PC-3 (cell line): Measurements from ENCODE around the gene DSCAM. TPM values are rescaled to one million over a fixed set of nuclear protein-coding genes. Genes with fewer than 3 reads are reported as not detected.

Experiments
- ATAC-seq: fragments of 200-7000 bp; cut with Tn5 transposase; 2 replicates; pipeline ENCODE4 v1.9.1; 2020; ENCODE audit warnings: mild to moderate bottlenecking, moderate library complexity
- BruUV-seq: library from RNA; stranded (reverse); fragments of 400-500 nt; replicated peaks from 2 replicates; lab custom pipeline; 2021; lab: Mats Ljungman, UMichigan
- CTCF ChIA-PET: fragments of 300-600 bp; sonication (Branson Sonifier 250); formaldehyde crosslinking; loops from one replicate; lab custom pipeline; 2022; ENCODE audit warnings: antibody characterized with exemption; lab: Charles Lee
- POLR2A ChIA-PET: fragments of 300-600 bp; sonication (Branson Sonifier 250); formaldehyde crosslinking; loops from one replicate; lab custom pipeline; 2022; ENCODE audit warnings: antibody characterized with exemption; ENCODE audit not compliant: unreplicated experiment; lab: Charles Lee
- DNase-seq: peaks from one replicate; pipeline ENCODE4 v3.0.0-alpha.2; 2015
- H2AFZ ChIP-seq: fragments of 300-600 bp; sonication (generic); 2 replicates; pipeline ENCODE4 v1.6.0; 2016; ENCODE audit warnings: antibody characterized with exemption, low read length
- H3F3A ChIP-seq: fragments of 300-600 bp; sonication (generic); one replicate; pipeline ENCODE4 v1.6.0; 2017; ENCODE audit warnings: antibody characterized with exemption, low read length, control low read depth, mild to moderate bottlenecking; ENCODE audit not compliant: unreplicated experiment
- H3K27ac ChIP-seq: fragments of 300-600 bp; sonication (generic); 2 replicates; pipeline ENCODE4 v1.5.1; 2016; ENCODE audit warnings: mild to moderate bottlenecking, low read length
- H3K27me3 ChIP-seq: fragments of 300-600 bp; sonication (generic); 2 replicates; pipeline ENCODE4 v1.6.1; 2016; ENCODE audit warnings: low read length, mixed read lengths
- H3K36me3 ChIP-seq: fragments of 300-600 bp; sonication (generic); 2 replicates; pipeline ENCODE4 v1.6.1; 2016; ENCODE audit warnings: low read depth, mixed run types, low read length, mixed read lengths
- H3K4me1 ChIP-seq: fragments of 300-600 bp; sonication (generic); 2 replicates; pipeline ENCODE4 v1.5.1; 2016; ENCODE audit warnings: low read length; ENCODE audit not compliant: insufficient read depth
- H3K4me2 ChIP-seq: fragments of 300-600 bp; sonication (generic); 2 replicates; pipeline ENCODE4 v1.6.0; 2016; ENCODE audit warnings: low read length
- H3K4me3 ChIP-seq: fragments of 300-600 bp; sonication (generic); 2 replicates; pipeline ENCODE4 v1.5.1; 2016; ENCODE audit warnings: mild to moderate bottlenecking, low read length, mixed read lengths
- H3K79me2 ChIP-seq: fragments of 300-600 bp; sonication (generic); 2 replicates; pipeline ENCODE4 v1.6.1; 2017; ENCODE audit warnings: low read length, mixed read lengths
- H3K9ac ChIP-seq: fragments of 300-600 bp; sonication (generic); 2 replicates; pipeline ENCODE4 v1.6.0; 2016; ENCODE audit warnings: mild to moderate bottlenecking, low read length
- H3K9me2 ChIP-seq: fragments of 300-600 bp; sonication (generic); replicated peaks from 2 replicates; pipeline ENCODE4 v1.6.1; 2016; ENCODE audit warnings: mixed run types, low read length, mixed read lengths
- H3K9me3 ChIP-seq: fragments of 300-600 bp; sonication (generic); 2 replicates; pipeline ENCODE4 v1.6.1; 2016; ENCODE audit warnings: low read length, mixed read lengths
- H4K20me1 ChIP-seq: fragments of 300-600 bp; sonication (generic); 2 replicates; pipeline ENCODE4 v1.6.1; 2016; ENCODE audit warnings: low read length, mixed read lengths
- EZH2 ChIP-seq: fragments of 300-600 bp; sonication (generic); IDR thresholded peaks from one replicate; pipeline ENCODE4 v1.6.1; 2017; ENCODE audit warnings: antibody characterized with exemption, mild to moderate bottlenecking, low read length; ENCODE audit not compliant: unreplicated experiment
- EZH2phosphoT487 ChIP-seq: fragments of 300-600 bp; sonication (generic); IDR thresholded peaks from 2 replicates; pipeline ENCODE4 v1.6.1; 2018; ENCODE audit warnings: mild to moderate bottlenecking, antibody characterized with exemption, low read length, borderline replicate concordance
- intact Hi-C: fragments of 100-400 bp; cut with micrococcal nuclease; formaldehyde crosslinking; loops from 2 replicates; pipeline ENCODE4 v1.9.0; 2023
- total RNA-seq: library from RNA; depleted of rRNA; stranded (reverse); fragments of >200 nt; gene quantifications from 2 replicates; pipeline ENCODE4 v1.2.3, GENCODE V29; 2014
- TF ChIP-seq, protein P1 (sequence below): fragments of 300-600 bp; sonication (generic); conservative IDR thresholded peaks from 2 replicates; pipeline ENCODE4 v1.5.1; 2017; ENCODE audit warnings: antibody characterized with exemption, low read depth, mild to moderate bottlenecking, low read length

Gene DSCAM
- total RNA-seq, 1 experiment from 2014 or later: not detected

GRCh38 chr21:40074710-40075109 lies 772.2 kb downstream of the DSCAM start:
- no peak for DNase-seq
- Histone ChIP-seq H3K4me1 (no peaks in the 10 kb centered on the region), H3K27me3 (no peaks in the 10 kb centered on the region), H4K20me1 (no peaks in the 10 kb centered on the region), H3K9ac (no peak overlapping the region), H3K9me2 (no peaks in the 10 kb centered on the region), H3K27ac (no peak overlapping the region), H3F3A (no peaks in the 10 kb centered on the region), H3K4me2 (no peak overlapping the region), H3K4me3 (no peak overlapping the region), H3K36me3 (no peaks in the 10 kb centered on the region), H2AFZ (no peak overlapping the region), H3K9me3 (peaks cover 43% of the 10 kb centered on the region; the same call in 1 of the 2 replicates), H3K79me2 (no peaks in the 10 kb centered on the region)
- BruUV-seq: no TSS peak
- intact Hi-C loops: no loop called here
- ATAC-seq: no peak
- ChIA-PET POLR2A (no interaction called here), CTCF (no interaction called here)
- TF ChIP-seq EZH2 (no peak), EZH2phosphoT487 (no peak)
- TF ChIP-seq, protein P1, sequence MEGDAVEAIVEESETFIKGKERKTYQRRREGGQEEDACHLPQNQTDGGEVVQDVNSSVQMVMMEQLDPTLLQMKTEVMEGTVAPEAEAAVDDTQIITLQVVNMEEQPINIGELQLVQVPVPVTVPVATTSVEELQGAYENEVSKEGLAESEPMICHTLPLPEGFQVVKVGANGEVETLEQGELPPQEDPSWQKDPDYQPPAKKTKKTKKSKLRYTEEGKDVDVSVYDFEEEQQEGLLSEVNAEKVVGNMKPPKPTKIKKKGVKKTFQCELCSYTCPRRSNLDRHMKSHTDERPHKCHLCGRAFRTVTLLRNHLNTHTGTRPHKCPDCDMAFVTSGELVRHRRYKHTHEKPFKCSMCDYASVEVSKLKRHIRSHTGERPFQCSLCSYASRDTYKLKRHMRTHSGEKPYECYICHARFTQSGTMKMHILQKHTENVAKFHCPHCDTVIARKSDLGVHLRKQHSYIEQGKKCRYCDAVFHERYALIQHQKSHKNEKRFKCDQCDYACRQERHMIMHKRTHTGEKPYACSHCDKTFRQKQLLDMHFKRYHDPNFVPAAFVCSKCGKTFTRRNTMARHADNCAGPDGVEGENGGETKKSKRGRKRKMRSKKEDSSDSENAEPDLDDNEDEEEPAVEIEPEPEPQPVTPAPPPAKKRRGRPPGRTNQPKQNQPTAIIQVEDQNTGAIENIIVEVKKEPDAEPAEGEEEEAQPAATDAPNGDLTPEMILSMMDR: no peak

- Histone ChIP-seq H3K36me3 (no peaks in the 10 kb centered on the region), H3K79me2 (no peaks in the 10 kb centered on the region), H3K9ac (no peak overlapping the region), H3K27ac (no peak overlapping the region), H2AFZ (no peak overlapping the region), H3K9me2 (no peaks in the 10 kb centered on the region), H3K4me2 (no peak overlapping the region), H3K9me3 (peaks cover 40% of the 10 kb centered on the region; the same call in 1 of the 2 replicates), H3K4me3 (no peak overlapping the region), H4K20me1 (no peaks in the 10 kb centered on the region), H3K27me3 (no peaks in the 10 kb centered on the region), H3F3A (no peaks in the 10 kb centered on the region), H3K4me1 (no peaks in the 10 kb centered on the region)
- POLR2A ChIA-PET: no interaction called here
- ATAC-seq: no peak
- DNase-seq: no peak
- intact Hi-C loops: no loop called here
- no peak for TF ChIP-seq EZH2phosphoT487
- TF ChIP-seq, protein P1: no peak
- no peak for TF ChIP-seq EZH2
- no TSS peak for BruUV-seq
- CTCF ChIA-PET: no interaction called here
These were observed 772.8 kb downstream of the DSCAM start for GRCh38 chr21:40074198-40074597.

- H3K9ac ChIP-seq: no peak overlapping the region
- no peak for ATAC-seq
- no peaks in the 10 kb centered on the region for H3K27me3 ChIP-seq
- intact Hi-C loops: no loop called here
- H3F3A ChIP-seq: no peaks in the 10 kb centered on the region
- no peak overlapping the region for H3K4me2 ChIP-seq
- POLR2A ChIA-PET: no interaction called here
- CTCF ChIA-PET: no interaction called here
- no peak for DNase-seq
- H3K4me3 ChIP-seq: no peak overlapping the region
- H3K27ac ChIP-seq: no peak overlapping the region
- TF ChIP-seq EZH2phosphoT487 (no peak), EZH2 (no peak)
- TF ChIP-seq, protein P1: no peak
- no peaks in the 10 kb centered on the region for H4K20me1 ChIP-seq
- H2AFZ ChIP-seq: no peak overlapping the region
- no peaks in the 10 kb centered on the region for H3K79me2 ChIP-seq
- no TSS peak for BruUV-seq
- H3K4me1 ChIP-seq: no peaks in the 10 kb centered on the region
- no peaks in the 10 kb centered on the region for H3K36me3 ChIP-seq
- H3K9me2 ChIP-seq: no peaks in the 10 kb centered on the region
- peaks cover 34% of the 10 kb centered on the region; the same call in 1 of the 2 replicates for H3K9me3 ChIP-seq
These were observed 773.3 kb downstream of the DSCAM start for GRCh38 chr21:40073642-40074041.
